Sigmoid colon (tissue), 4 donors: ENCODE measurements around the gene PUDP.

Experiments used
- CTCF ChIP-seq, 4 experiments: fragments of 450-650 bp in 3 of 4; fragments of 200-600 bp in 1 of 4; IDR thresholded peaks; one replicate each; pipeline ENCODE4 v1.5.1; 2016 to 2019; ENCODE audit warnings: antibody characterized with exemption in 4 of 4, mild to moderate bottlenecking in 3 of 4, moderate library complexity in 2 of 4
- POLR2A ChIP-seq, 2 donors: fragments of 450-650 bp; IDR thresholded peaks; one replicate each; pipeline ENCODE4 v1.6.1; 2016; ENCODE audit warnings: antibody characterized with exemption in 2 of 2, mild to moderate bottlenecking in 2 of 2, moderate library complexity in 2 of 2
- POLR2AphosphoS5 ChIP-seq, 4 donors: sonication (generic); formaldehyde crosslinking; IDR thresholded peaks; one replicate each; pipeline ENCODE4 v1.6.1; 2017; ENCODE audit warnings: antibody characterized with exemption in 4 of 4

GRCh38 chrX:7059214-7059838, 88.6 kb downstream of the PUDP start:
- TF ChIP-seq CTCF (IDR thresholded peaks at IDR 0.05) = no peak
- TF ChIP-seq POLR2AphosphoS5 (IDR thresholded peaks at IDR 0.05) = no peak
- TF ChIP-seq POLR2A (IDR thresholded peaks at IDR 0.05) = no peak
